ENCODE results near the gene PLA2G1B.

Gene PLA2G1B

DNA sequence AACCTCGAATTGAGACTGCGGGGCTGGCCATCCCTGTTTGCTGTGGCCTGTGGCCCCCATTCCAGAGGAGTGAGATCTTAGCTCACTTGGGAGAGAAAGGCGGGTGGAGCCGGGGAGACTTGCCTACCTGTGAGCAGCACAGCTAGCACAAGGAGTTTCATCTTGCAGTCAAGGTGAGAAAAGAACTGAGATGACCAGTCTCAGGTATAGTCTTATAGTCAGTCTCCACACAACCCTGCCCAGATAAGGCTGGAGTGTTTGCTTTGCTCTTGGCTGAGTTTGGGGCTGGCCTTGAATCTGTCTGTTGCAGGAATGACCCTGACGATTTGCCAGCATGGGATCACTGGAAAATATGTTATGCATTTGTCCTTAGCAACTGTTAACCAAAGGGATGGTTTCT lies at the start of gene PLA2G1B:
TSS of gene PLA2G1B (minus strand) at position 187 of the 400 bp plus-strand sequence. CDS start at position 161, 26 bp downstream.
- Histone ChIP-seq H3K4me3 (IDR thresholded peaks at IDR 0.05; ENCODE audit: insufficient read depth, low read depth, low read length) (no peak within 1 kb of the TSS), H3K36me3 (ENCODE audit: insufficient read depth) (no peaks in the 10 kb centered on the region), H3K27me3 (ENCODE audit: insufficient read depth, low read depth) (no peaks in the 10 kb centered on the region), H3K4me1 (ENCODE audit: low read depth, poor library complexity, severe bottlenecking) (no peaks in the 10 kb centered on the region), H3K79me2 (ENCODE audit: insufficient read depth, low read depth) (no peaks in the 10 kb centered on the region), H2AFZ (ENCODE audit: low read depth) (no peak within 1 kb of the TSS), H3K27ac (no peak within 1 kb of the TSS), H3K4me2 (no peak within 1 kb of the TSS), H4K20me1 (ENCODE audit: insufficient read depth) (no peaks in the 10 kb centered on the region), H3K9ac (no peak within 1 kb of the TSS)
- TF ChIP-seq, protein P1, sequence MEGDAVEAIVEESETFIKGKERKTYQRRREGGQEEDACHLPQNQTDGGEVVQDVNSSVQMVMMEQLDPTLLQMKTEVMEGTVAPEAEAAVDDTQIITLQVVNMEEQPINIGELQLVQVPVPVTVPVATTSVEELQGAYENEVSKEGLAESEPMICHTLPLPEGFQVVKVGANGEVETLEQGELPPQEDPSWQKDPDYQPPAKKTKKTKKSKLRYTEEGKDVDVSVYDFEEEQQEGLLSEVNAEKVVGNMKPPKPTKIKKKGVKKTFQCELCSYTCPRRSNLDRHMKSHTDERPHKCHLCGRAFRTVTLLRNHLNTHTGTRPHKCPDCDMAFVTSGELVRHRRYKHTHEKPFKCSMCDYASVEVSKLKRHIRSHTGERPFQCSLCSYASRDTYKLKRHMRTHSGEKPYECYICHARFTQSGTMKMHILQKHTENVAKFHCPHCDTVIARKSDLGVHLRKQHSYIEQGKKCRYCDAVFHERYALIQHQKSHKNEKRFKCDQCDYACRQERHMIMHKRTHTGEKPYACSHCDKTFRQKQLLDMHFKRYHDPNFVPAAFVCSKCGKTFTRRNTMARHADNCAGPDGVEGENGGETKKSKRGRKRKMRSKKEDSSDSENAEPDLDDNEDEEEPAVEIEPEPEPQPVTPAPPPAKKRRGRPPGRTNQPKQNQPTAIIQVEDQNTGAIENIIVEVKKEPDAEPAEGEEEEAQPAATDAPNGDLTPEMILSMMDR (conservative IDR thresholded peaks at IDR 0.05; ENCODE audit: low read depth, low read length): no peak

DNA sequence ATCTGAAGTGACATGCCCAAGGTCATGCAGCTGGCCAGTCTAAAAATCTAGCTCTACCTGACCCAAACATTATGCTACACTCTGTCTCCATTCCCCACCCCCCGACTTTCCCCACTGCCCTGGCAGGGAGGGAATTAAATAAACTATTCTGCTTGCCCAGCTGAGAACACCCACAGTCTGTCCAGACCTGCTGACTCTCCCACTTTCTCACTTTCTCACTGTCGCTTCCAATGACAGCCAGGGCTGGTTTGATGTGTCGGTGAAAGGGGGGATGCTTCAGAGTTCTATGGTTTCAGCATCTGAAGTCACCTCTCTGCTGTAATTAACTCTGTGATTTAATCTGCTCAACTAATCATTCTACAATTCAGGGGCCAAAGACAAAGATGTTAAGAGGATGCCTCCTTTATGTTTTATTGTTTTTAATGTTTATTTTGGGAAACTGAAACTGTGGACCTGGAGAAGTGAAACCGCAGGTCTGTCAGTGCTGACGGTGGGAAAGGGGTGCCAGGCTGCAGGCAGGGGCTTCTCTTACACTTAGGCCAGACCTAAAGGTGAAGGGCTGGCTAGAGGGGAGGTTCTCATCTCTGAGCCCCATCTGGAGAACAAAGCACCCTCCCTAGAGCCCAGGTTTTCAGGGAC lies 49.5 kb upstream of the PLA2G1B start:
- Histone ChIP-seq H2AFZ (ENCODE audit: low read depth) (no peak overlapping the region), H3K4me2 (no peak overlapping the region), H3K4me3 (IDR thresholded peaks at IDR 0.05; ENCODE audit: insufficient read depth, low read depth, low read length) (no peak overlapping the region), H4K20me1 (ENCODE audit: insufficient read depth) (no peaks in the 10 kb centered on the region), H3K79me2 (ENCODE audit: insufficient read depth, low read depth) (no peaks in the 10 kb centered on the region), H3K4me1 (ENCODE audit: low read depth, poor library complexity, severe bottlenecking) (peaks cover 12% of the 10 kb centered on the region), H3K36me3 (ENCODE audit: insufficient read depth) (no peaks in the 10 kb centered on the region), H3K9ac (no peak overlapping the region), H3K27ac (no peak overlapping the region), H3K27me3 (ENCODE audit: insufficient read depth, low read depth) (peaks cover under 1% of the 10 kb centered on the region; the same call in 1 of the 2 replicates)
- TF ChIP-seq, protein P1 (conservative IDR thresholded peaks at IDR 0.05; ENCODE audit: low read depth, low read length): no peak

DNA sequence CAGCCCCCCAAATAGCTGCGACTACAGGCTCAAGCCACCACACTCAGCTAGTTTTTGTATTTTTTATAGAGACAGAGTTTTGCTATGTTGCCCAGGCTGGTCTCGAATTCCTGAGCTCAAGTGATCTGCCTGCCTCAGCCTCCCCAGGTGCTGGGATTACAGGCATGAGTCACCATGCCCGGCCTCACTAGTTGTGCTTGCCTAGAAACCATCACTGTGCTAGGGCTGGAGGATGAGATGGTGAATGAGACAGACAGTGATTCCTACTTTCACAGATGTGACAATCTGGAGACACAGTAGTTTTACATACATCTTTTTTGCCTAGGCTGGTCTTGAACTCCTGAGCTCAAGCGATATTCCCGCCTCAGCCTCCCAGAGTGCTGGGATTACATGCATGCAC lies 48.8 kb upstream of the PLA2G1B start:
- Histone ChIP-seq H3K27me3 (ENCODE audit: insufficient read depth, low read depth) (peaks cover 4% of the 10 kb centered on the region; the same call in 1 of the 2 replicates), H3K9ac (no peak overlapping the region), H3K4me3 (IDR thresholded peaks at IDR 0.05; ENCODE audit: insufficient read depth, low read depth, low read length) (no peak overlapping the region), H3K36me3 (ENCODE audit: insufficient read depth) (no peaks in the 10 kb centered on the region), H3K4me2 (no peak overlapping the region), H3K79me2 (ENCODE audit: insufficient read depth, low read depth) (no peaks in the 10 kb centered on the region), H2AFZ (ENCODE audit: low read depth) (no peak overlapping the region), H3K27ac (no peak overlapping the region), H3K4me1 (ENCODE audit: low read depth, poor library complexity, severe bottlenecking) (peaks cover 12% of the 10 kb centered on the region), H4K20me1 (ENCODE audit: insufficient read depth) (no peaks in the 10 kb centered on the region)
- TF ChIP-seq, protein P1 (conservative IDR thresholded peaks at IDR 0.05; ENCODE audit: low read depth, low read length): no peak

DNA sequence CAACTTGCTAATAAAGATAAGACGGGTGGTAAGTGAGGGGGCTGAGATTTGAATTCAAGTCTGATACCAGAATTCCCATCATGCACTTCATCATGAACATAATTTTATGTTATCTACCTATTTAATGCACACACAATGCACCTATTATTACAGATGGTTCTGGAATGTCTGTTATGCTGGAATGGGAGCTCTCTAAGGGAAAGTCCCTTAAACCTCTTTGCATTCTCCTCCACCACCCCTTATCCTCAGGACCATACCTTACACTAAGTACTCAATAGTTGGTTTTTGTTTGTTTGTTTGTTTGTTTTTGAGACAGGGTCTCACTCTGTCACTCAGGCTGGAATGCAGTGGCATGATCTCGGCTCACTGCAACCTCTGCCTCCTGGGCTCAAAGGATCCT lies 48.4 kb upstream of the PLA2G1B start:
- Histone ChIP-seq H3K27ac (no peak overlapping the region), H3K36me3 (ENCODE audit: insufficient read depth) (no peaks in the 10 kb centered on the region), H3K4me3 (IDR thresholded peaks at IDR 0.05; ENCODE audit: insufficient read depth, low read depth, low read length) (no peak overlapping the region), H3K27me3 (ENCODE audit: insufficient read depth, low read depth) (peaks cover 4% of the 10 kb centered on the region; the same call in 1 of the 2 replicates), H2AFZ (ENCODE audit: low read depth) (no peak overlapping the region), H4K20me1 (ENCODE audit: insufficient read depth) (no peaks in the 10 kb centered on the region), H3K4me1 (ENCODE audit: low read depth, poor library complexity, severe bottlenecking) (peaks cover 12% of the 10 kb centered on the region), H3K79me2 (ENCODE audit: insufficient read depth, low read depth) (no peaks in the 10 kb centered on the region), H3K9ac (no peak overlapping the region), H3K4me2 (no peak overlapping the region)
- TF ChIP-seq, protein P1 (conservative IDR thresholded peaks at IDR 0.05; ENCODE audit: low read depth, low read length): no peak
